ENCODE measurements around the gene NCOA4.
"Not testable (repeated sequence)": the region's sequence is repeated elsewhere in the genome, so short reads cannot be mapped to it uniquely, and the experiment has no call there.

Gene NCOA4

DNA sequence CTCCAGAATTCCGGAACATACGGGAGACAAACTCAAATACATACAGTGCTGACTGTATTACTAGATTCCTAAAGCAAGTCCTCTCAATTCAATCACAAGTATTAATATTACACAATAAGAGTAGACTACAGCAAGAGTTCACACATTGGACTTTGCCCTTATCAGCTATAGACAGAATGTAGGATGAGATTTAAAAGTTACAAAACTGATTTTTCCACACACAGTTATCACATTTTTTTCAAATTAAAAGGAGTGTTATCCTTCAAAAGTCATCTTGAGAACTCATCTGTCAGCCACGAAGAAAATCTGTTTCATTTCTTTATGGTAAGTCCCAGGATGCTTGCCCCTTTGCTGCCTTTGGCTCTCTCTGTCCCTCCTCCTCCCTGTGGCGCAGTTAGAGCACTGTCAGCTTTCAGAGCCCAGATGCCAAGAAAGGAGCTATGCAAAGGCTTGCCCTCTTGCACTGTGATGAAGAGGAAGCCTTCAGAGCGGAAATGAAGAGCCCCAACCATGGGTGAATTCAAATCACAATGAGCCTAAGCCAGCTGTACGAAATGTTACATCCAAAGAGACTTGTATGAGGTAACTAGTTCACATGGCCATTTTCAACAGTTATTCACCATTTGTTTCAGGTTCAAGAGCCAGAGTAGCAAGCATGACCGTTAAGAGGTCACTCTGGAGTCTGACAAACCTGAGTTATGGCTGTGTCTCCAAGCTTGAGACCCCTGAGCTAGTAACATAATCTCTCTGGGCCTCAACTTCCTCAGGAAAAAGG, 10.7 kb downstream of the NCOA4 start:
- DNase-seq (ENCODE audit: low read depth in 2 of 2): no peak

DNA sequence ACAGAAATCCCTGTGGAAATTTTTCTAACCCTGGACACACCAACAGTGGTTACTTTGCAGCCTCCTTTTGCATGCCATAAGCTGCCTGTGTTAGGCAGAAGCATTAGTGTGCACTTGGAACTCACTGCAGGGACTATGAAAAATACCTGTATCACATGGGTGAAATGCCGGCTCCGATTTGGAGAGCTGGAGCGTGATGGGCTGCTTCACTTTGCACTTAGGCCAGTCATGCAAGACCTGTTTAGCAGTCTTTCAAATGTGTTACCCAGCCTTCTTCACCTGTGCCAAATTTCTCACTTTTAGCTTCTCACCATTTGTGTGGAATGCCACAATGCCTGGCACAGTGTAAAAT, 11.3 kb downstream of the NCOA4 start:
- DNase-seq (ENCODE audit: low read depth in 2 of 2): no peak

DNA sequence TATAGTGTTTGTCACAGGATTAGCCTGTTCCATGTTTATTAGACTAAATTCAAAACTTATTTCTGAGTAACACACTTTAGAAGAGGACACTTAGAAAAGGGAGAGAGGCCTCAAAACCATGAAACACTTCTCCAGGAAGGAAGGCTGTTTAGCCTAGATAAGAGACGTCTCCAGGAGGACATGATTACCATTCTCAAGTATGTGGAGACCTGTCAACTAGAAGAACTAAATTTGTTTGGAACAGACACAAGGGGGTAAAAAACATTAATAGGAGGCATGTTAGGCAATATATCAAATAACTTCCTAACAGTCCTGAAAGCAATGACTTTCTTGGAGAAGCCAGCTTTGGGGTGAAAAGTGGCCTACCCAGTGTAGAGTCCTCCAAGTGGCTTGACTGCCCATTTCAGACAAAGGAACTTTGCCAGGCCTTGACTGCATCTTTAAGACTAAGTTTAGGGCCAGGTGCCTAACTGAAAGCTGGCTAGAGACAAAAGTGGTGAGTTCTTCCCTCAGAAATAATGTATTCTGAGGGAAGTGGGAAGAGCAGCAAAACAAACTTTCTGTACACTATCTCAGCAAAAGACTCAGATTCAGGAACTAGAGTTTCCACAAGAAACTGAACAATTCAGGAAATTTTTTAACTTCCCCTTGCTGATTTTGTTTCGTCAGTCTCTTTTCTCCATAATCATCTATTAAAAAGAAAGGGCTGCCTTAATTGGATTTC, 11.8 kb downstream of the NCOA4 start:
- no peak for DNase-seq (ENCODE audit: low read depth in 2 of 2)

DNA sequence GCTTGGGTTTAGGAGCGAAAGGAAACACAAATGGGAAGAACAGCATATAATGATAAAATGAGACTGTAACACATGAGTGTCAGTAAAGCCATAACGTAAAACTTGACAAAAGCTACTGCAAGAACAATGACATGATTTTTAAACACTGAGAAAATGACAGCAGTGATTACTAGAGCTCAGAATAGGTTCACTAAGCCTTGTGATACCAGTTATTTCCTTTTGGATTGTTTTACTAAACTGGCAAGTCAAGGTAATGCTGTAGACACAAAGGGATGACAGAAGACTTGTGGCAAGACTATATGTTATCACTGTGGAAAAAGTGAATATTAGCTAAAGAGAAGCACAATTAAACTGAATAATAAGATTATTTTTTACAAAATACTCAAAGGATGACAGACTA, 12.7 kb downstream of the NCOA4 start:
- DNase-seq (ENCODE audit: low read depth in 2 of 2): no peak

DNA sequence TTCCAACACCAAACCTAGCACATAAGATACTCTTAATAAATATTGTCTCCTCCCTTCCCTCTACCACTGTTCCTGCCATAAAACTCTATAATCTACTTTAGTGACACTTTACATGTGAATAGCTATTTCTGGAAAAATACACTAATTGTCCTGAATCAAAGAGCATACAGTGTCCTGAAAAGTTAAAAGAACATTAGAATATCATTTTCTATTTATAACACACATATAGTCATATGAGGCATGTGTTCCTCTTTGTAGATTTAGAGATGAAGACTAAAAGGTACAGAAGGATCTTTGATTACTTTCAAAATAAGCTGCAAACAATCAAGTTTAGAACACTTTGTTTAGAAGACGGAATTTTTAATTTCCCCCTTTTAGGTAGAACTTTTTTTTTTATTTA, 13.6 kb downstream of the NCOA4 start:
- no peak for DNase-seq (ENCODE audit: low read depth in 2 of 2)

DNA sequence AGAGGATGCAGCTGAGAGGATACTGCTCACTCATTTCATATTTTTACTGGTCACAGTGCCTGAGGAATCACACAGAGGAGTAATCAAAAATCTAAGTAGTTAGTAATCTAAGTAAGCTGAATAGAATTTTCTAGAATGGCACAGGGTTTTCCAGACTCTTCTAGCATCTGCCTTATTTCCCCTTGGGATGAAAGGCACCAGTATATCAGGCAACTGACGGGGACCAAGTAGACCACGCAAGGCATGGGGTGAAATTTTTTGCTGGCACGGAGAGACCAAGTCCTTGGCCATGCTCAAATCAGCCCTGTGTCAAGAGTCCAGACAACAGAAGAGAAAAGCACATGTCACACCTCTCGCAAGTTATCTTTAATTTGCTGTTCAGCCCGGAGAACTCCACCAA, 14.2 kb downstream of the NCOA4 start:
- DNase-seq (ENCODE audit: low read depth in 2 of 2): no peak

DNA sequence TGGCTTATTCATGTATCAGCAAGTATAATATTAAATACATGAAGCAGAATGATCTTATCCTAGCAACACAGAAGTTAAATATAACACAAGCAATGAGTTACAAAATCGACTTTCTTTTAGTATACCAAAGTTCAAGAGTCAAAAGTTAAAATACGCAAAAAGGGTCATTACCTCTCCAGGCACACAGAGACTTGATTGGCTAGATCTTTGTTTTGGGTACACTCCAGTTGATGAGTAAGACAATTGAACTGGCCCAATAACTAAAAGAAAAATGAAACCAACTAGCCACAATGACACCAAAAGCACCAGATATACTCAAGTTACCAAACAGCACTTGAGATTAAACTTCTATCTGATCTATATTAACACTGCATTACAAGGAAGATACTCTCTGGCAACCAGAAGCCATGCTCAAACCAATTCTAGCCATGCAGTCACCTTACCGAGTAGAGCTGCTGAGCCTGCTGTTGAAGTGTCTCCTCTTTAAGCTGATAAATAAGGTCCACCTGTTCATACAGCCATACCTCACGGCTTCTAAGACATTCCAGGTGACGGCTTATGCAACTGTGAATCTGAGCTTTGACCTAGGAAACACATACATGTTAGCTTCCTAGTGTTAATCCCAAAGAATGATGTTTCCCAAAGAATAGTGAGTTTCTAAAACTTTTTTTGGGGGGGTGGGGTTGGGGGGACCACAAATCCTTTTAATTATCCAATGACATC, 15.6 kb downstream of the NCOA4 start:
- no peak for DNase-seq (ENCODE audit: low read depth in 2 of 2)

DNA sequence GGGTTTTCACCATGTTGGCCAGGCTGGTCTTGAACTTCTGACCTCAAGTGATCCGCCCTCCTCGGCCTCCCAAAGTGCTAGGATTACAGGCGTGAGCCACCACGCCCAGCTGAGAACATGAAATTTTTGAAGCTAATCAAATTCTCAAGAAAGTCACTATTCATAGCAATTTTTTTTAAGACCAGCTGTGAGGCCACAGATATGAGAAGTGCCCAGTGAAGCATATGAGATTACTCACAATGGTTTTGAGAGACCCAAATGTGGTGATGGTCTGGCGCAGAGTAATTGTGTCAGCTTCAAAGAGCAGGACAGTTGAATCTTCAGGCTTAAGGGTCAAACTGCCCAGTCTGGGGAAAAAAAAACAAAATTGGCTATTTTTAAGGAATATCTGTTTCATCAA, 16.2 kb downstream of the NCOA4 start:
- DNase-seq (ENCODE audit: low read depth in 2 of 2): no peak

DNA sequence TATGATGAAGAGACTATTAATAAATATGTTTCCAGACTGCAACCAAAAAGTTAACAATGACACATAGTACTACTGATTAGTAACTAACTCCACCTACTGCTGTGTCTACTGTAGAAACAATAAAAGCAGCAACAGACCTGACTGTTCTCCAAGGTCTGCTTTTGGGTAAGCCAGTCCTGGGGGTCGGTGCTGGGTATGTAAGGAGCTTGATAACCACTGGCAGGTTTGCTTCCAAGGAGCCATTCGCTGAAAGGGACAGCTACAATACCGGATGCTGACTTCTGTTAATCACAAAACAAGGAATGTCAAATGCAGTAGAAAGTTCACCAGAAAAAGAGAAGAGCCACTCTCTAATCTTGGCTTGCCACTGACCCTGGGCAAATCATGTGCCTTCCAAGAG, 17.7 kb downstream of the NCOA4 start:
- DNase-seq (ENCODE audit: low read depth in 2 of 2): no peak

DNA sequence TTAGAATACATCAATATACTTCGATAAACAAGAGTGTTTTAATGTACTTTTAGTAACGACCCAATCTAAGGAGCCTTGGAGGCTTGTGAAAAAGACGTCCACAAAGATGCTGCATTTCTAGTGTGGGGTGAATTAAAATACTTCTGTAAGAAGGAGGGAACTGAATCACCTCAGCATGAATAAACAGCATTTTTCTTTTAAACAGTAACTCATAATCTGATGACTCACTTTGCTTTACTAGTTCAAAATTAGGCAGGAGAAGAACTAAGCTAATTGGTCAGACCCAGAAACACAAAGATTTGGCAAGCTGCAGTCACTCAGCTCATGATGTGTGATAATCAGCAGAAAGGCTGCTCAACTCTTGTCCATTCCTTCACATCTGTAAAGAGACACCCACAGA, 24.2 kb downstream of the NCOA4 start:
- DNase-seq (ENCODE audit: low read depth in 2 of 2): no peak

DNA sequence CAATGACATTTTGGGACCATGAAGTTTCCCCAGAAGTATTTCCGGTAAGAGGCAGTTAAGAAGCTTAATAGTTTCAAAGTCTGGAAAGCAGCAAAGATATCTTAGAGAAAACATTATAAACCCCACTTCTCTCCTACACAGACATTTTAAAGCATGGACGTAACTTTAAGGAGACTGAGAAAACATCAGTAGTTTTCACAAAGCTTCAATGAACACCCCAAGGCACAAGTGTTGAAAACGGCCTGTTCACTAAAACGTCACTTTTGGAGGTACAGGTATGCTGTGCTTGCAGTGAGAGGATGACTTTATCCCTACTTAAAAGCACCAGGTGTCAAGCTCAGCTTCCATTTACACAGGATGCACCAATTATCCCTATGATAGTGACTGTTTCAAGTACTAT, 25.0 kb downstream of the NCOA4 start:
- DNase-seq (ENCODE audit: low read depth in 2 of 2): no peak

DNA sequence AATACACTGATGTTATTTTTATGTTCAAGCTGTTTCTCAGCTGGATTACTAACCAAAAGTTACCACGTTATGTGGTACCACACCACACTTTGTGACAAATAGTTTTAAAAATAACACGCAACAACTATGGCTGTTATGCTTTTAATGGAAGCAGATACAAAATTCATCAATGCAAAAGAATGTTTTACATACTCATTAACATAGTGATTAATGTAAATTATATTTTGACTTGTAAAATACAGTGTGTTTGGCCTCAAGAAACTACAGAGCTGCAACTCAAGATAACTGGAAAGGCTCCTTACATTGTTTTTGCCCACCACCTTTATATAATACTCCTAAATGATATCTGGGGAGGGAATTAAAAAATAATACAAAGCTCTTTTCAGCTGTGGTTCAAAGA, 25.5 kb downstream of the NCOA4 start:
- DNase-seq (ENCODE audit: low read depth in 2 of 2): no peak

DNA sequence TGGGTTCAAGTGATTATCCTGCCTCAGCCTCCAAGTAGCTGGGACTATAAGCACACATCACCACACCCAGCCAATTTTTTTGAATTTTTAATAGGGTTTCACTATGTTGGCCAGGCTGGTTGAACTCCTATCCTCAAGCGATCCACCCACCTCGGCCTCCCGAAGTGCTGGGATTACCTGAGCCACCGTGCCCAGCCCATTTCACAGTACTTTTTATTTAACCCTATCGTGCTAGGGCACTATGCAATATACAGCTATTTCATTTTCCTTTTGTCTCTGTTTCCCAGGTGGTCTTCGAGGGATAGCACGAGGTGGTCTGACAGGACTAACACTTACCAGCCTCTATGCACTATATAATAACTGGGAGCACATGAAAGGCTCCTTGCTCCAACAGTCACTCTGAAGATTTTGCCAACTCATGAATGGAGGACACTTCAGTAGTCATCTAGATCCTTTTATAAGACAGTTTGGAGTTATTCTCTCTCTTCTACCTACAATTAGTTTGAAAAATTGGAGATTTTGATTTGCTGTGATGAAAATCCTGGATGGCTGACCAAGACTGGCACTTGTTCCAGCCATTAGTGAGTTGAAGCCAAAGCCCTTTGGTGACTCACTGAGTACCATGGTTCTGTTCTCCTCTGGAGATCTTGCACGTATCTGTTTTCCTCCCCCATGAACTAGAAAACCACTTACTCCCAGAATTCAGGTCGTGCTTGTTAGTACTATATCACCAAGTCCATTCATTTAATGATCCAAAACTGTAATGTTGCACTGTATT, 27.3 kb downstream of the NCOA4 start:
- no peak for DNase-seq (ENCODE audit: low read depth in 2 of 2)

DNA sequence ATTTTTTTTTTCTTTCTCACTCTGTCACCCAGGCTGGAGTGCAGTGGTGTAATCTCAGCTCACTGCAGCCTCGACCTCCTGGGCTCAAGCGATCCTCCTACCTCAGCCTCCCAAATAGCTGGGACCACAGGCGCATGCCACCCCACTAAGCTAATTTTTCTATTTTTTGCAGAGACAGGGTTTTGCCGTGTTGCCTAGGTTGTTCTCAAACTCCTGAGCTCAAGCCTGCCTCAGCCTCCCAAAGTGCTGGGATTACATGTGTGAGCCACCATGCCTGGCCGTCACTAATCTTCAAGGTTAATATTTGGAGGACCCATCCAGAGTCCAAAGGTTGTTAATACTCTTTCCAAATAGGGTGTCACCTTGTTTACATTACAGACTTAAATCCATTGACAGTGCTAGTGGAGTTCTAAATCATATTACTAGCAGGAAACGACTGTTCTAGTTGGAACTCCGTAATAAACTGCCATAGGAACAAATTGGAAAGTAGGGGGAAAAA, 28.2 kb downstream of the NCOA4 start:
- DNase-seq (ENCODE audit: low read depth in 2 of 2): not testable (repeated sequence)

DNA sequence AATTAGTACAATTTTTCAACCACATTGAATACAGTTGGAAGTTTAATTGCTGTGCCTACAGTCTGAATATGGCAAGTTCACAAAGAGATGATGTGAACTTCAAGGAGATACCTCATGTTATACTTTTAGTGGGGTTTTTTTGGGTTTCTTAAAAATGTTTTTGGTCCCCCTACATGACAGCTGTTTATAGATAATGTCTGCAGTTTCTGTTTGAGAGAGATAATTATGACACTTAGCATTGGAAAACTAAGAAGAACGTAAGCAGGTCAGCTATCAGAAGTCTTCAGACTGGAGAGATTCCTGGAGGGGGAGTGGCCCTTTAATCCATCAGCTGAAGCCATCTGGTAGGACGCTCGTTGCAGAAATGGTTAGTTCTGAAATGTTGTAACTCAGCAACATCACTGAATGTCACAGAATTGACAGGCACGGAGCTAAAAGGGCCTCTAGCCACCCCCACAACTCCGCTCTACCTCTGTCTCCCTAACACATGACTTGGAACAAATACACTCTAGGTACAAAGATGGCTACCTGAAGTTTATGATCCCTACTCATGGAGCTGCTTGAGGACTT, 29.2 kb downstream of the NCOA4 start:
- DNase-seq (ENCODE audit: low read depth in 2 of 2): no peak

DNA sequence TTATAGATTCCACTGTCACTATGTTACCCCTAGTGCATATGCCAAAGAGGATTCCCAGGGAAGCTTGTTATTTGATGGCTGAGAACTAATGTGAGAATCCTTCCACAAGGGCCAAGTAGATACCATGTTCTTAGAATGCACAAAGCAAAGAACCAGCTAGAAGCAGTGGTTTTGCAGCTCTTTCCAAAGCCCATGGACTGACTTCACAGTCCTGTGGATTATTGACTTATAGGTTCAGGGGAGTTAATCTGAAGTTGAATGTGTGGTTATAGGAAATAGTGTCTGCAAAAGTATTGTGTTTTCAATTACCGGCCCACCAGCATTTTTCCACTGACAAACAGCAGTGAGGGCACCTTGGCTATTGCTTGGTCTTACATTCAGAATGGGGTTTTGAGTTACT, 29.9 kb downstream of the NCOA4 start:
- DNase-seq (ENCODE audit: low read depth in 2 of 2): no peak

DNA sequence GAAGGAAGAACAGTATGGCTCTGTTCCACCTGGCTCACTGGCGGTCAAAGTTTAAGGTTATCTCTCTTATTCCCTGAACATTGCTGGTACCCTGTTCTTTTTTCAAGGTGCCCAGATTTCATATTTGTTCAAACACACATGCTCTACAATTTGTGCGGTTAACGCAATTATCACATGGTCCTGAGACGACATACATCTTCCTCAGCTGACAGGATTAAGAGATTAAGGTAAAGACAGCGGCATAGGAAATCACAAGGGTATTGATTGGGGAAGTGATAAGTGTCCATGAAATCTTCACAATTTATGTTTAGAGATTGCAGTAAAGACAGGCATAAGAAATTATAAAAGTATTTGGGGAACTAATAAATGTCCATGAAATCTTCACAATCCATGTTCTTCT, 30.5 kb downstream of the NCOA4 start:
- DNase-seq (ENCODE audit: low read depth in 2 of 2): not testable (repeated sequence)

DNA sequence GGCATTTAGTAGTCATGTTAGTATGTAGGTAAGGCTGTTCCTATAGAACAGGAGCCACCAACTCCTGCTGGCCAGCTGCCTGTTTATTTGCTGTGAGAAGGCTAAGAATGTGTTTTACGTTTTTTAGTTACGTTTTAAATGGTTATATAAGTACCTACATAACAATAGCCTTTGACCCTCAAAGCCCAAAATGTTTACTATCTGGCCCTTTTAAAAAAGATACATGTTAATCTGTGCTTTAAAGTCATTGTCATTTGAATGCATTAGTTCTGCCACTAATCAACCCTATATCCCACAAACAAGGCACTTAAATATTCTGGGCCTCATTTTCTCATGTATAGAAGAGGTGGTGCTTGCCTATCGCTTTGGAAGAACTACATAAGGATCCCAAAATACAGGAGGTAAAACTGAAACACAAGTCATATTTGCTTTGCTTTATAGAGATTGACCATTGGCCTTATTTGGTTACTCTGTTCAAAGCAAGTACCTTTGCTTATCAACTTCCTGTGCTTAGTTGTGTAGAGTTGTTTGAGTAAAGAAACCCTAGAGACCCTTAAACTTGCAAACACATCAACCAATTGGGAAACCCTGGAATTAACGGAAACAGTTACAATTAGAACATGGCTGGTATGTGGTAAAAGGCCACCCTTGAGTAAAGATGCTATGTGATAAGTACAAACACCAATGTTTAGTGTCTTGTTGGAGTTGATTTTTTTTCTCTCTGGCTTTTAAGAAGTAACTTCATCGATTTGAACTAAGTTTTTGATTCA, 32.2 kb downstream of the NCOA4 start:
- DNase-seq (ENCODE audit: low read depth in 2 of 2): no peak

DNA sequence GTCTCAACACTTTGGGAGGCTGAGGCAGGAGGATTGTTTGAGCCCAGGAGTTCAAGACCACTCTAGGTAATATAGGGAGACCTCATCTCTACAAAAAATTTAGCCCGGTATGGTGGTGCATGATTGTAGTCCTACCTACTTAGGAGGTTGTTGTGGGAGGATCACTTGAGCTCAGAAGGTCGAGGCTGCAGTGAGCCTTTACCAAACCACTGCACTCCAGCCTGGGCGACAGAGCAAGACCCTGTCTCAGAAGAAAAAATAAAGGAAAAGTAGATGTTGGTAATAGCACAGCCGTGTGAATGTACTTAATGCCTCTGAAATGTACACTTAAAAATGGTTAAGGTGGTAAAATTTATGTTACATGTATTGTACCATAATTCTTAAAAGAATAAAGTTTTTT, 32.9 kb downstream of the NCOA4 start:
- no peak for DNase-seq (ENCODE audit: low read depth in 2 of 2)

DNA sequence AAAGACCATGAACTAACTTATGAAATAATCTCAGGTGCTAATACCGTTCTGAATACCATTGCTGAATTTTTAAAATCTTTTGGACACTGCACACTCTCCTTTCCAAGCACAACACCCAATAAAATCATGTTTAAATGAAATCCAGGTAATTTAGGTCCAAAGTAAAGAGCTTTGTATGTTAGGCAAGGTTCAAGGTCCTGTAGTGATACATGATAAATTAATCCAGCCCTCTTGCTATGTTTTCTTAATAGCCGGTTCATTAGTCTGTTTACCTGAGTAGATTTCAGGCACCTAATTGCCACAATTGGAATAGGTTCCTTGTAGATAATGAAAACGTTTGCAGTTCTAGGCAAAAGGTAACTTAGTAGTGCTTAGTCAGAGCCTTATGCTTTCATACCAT, 44.8 kb downstream of the NCOA4 start:
- not testable (repeated sequence) for DNase-seq (ENCODE audit: low read depth in 2 of 2)

DNA sequence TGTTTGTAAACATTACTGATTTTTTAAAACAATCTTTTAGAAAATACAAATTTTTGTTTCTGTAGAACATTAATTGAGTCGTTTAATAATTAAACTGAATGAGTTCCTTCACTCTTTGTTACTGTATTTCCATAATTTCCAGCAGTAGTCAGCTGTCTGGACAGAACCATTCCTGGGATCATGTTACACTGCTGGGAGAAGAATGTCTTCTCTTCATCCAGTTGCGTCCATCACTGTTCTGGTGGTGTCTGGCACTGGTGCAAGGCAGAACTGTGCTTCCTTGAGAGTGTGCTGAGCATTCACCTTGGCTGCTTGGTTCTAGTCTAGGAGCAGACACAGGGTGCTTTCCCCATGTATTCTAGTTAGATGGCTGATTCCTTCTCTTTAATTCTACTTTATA, 46.0 kb downstream of the NCOA4 start:
- DNase-seq (ENCODE audit: low read depth in 2 of 2): not testable (repeated sequence)

All from activated CD4-positive, alpha-beta T cell treated with anti-CD3 and anti-CD28 coated beads for 24 hours (primary cell).